OCI-LY3 (cell line): ENCODE measurements around the gene ZER1.

Source experiments
- CTCF ChIP-seq: fragments of 200-600, 300-600 bp; sonication (generic); IDR thresholded peaks from 2 replicates; pipeline ENCODE4 v1.5.1; 2014; ENCODE audit warnings: antibody characterized with exemption, low read length, low read depth
- EZH2phosphoT487 ChIP-seq: fragments of 200-600 bp; shearing (Covaris generic); IDR thresholded peaks from 2 replicates; pipeline ENCODE4 v1.6.1; 2018; ENCODE audit warnings: antibody characterized with exemption, mixed run types, low read depth

DNA sequence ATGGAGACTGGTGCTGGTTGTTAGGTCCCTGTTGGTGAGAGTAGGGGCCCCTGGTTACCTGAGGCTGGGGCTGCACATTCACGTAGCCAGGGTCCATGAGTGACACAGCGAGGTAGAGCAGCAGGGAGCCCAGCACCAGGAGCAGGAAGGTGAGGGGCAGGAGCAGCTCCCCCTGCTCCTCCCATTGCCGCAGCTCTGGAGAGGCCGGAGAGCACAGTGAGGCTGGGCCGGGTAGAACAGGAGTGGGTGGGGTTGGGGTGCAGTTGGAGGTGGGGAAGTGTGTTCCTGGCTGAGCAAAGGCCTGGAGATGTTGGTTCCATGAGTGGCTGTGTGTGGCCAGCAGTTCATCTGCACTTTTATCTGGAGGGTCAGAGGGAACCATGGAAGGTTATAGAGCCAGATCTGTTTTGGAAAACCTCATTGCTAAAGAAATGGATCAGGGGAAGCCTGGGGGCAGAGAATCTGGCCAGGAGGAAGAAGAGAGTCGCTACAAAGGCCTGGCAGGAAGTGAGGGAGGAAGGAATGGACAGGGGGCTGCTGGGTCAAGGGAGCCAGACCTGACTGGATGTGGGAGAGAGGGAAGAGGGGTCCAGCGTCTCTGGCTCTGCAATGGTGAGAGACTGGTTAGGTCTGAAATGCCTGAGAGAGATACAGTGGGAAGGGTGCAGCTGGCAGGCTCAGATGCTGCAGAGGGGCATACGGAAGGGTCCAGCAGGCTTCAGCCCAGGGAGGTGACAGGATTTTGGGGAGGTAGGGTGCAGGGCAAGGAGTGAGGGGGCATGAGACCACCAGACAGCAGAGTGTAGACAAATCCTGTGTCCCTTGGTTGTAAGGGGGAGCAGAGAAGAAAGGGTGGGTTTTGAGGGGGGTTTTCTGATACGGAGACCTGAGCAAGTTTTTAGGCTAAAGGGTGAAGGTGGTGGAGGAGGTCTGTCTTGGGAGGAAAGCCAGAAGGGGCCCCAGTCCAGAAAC is 49.1 kb downstream of the ZER1 start:
- TF ChIP-seq CTCF (no peak), EZH2phosphoT487 (no peak)
